OCI-LY3 (cell line): ENCODE data around the gene RPS6KA2.
A peak's percentile ranks its signal among the peaks of the same experiment; 100 is the strongest.

ENCODE experiments used
- H2AFZ ChIP-seq: fragments of 200-600, 300-600 bp; shearing (Covaris generic); 2 replicates; pipeline ENCODE4 v1.6.0; 2014; ENCODE audit warnings: antibody characterized with exemption, low read depth, low read length
- H3K27ac ChIP-seq: fragments of 200-600, 300-600 bp; sonication (generic); 2 replicates; pipeline ENCODE4 v1.5.1; 2014; ENCODE audit warnings: mild to moderate bottlenecking, low read length, moderate library complexity, mixed read lengths
- H3K27me3 ChIP-seq: fragments of 200-600, 300-600 bp; sonication (generic); 2 replicates; pipeline ENCODE4 v1.6.1; 2014; ENCODE audit warnings: low read depth, low read length, mixed read lengths
- H3K36me3 ChIP-seq: fragments of 200-600, 300-600 bp; sonication (generic); replicated peaks from 2 replicates; pipeline ENCODE3; 2014; ENCODE audit warnings: low read depth, low read length, mixed read lengths
- H3K4me1 ChIP-seq: fragments of 300-600, 200-600 bp; sonication (generic); 2 replicates; pipeline ENCODE4 v1.6.1; 2014; ENCODE audit warnings: low read length, mixed read lengths
- H3K4me2 ChIP-seq: fragments of 200-600, 300-600 bp; sonication (generic); 2 replicates; pipeline ENCODE4 v1.6.1; 2014; ENCODE audit warnings: low read length, mixed read lengths
- H3K4me3 ChIP-seq: fragments of 300-600, 200-600 bp; sonication (generic); 2 replicates; pipeline ENCODE4 v1.5.1; 2014; ENCODE audit warnings: antibody characterized with exemption, mild to moderate bottlenecking, low read length, moderate library complexity
- H3K79me2 ChIP-seq: fragments of 300-600, 200-600 bp; shearing (Covaris generic); 2 replicates; pipeline ENCODE4 v1.6.1; 2014; ENCODE audit warnings: mild to moderate bottlenecking, low read length, mixed read lengths
- H3K9ac ChIP-seq: fragments of 300-600, 200-600 bp; shearing (Covaris generic); 2 replicates; pipeline ENCODE4 v1.6.0; 2014; ENCODE audit warnings: mild to moderate bottlenecking, low read length, moderate library complexity
- H3K9me3 ChIP-seq: fragments of 200-600, 300-600 bp; shearing (Covaris generic); 2 replicates; pipeline ENCODE4 v1.6.1; 2014; ENCODE audit warnings: low read length, mixed read lengths; ENCODE audit not compliant: insufficient read depth
- H4K20me1 ChIP-seq: fragments of 200-600, 300-600 bp; sonication (generic); 2 replicates; pipeline ENCODE4 v1.6.1; 2016; ENCODE audit warnings: low read length, mixed read lengths; ENCODE audit not compliant: insufficient read depth
- EZH2phosphoT487 ChIP-seq: fragments of 200-600 bp; shearing (Covaris generic); IDR thresholded peaks from 2 replicates; pipeline ENCODE4 v1.6.1; 2018; ENCODE audit warnings: antibody characterized with exemption, mixed run types, low read depth
- TF ChIP-seq, protein P1 (sequence below): fragments of 200-600, 300-600 bp; sonication (generic); IDR thresholded peaks from 2 replicates; pipeline ENCODE4 v1.5.1; 2014; ENCODE audit warnings: antibody characterized with exemption, low read length, low read depth

RPS6KA2 gene

DNA sequence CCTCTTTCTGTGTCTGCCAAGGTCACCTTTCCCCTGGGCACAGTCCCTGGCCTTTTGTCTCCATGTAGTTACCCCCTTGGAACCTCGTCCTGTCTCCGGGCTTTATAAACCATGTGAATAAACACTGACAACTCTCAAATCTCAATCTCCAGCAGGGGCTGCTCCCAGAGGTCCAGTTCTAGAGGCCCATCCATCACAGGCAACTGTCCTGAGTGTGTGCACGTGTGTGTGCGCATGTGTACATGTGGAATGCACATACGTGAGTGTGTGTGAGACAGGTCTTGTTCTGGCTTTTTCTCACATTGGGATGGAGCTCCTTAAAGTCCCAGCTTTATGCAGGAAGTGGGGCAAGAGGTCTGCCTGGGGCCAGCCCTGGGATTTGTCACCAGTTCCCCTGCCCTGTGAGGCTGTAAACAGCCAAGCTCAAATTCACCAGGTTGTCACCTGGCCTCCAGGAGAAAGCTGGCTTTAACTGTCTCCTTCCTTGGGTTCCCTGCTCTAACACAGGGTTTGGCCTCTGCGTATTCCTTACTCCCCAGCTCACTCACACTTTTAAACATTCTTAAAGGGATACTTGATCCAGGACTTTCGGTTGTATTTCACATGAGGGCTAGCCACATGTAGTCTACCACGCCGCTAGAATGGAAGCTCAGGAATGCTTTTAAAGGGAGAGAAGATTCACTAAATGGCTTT is 83.3 kb downstream of the RPS6KA2 start:
- H3K36me3 ChIP-seq: no peaks in the 10 kb centered on the region
- H3K4me2 ChIP-seq: no peak overlapping the region
- H3K79me2 ChIP-seq: no peaks in the 10 kb centered on the region
- H3K4me3 ChIP-seq: no peak overlapping the region
- H3K9ac ChIP-seq: no peak overlapping the region
- H3K27ac ChIP-seq: no peak overlapping the region
- H4K20me1 ChIP-seq: no peaks in the 10 kb centered on the region
- no peak overlapping the region for H2AFZ ChIP-seq
- H3K9me3 ChIP-seq: no peaks in the 10 kb centered on the region
- TF ChIP-seq, protein P1, sequence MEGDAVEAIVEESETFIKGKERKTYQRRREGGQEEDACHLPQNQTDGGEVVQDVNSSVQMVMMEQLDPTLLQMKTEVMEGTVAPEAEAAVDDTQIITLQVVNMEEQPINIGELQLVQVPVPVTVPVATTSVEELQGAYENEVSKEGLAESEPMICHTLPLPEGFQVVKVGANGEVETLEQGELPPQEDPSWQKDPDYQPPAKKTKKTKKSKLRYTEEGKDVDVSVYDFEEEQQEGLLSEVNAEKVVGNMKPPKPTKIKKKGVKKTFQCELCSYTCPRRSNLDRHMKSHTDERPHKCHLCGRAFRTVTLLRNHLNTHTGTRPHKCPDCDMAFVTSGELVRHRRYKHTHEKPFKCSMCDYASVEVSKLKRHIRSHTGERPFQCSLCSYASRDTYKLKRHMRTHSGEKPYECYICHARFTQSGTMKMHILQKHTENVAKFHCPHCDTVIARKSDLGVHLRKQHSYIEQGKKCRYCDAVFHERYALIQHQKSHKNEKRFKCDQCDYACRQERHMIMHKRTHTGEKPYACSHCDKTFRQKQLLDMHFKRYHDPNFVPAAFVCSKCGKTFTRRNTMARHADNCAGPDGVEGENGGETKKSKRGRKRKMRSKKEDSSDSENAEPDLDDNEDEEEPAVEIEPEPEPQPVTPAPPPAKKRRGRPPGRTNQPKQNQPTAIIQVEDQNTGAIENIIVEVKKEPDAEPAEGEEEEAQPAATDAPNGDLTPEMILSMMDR: no peak
- no peak for TF ChIP-seq EZH2phosphoT487
- H3K27me3 ChIP-seq: no peaks in the 10 kb centered on the region
- H3K4me1 ChIP-seq: peaks cover 21% of the 10 kb centered on the region

DNA sequence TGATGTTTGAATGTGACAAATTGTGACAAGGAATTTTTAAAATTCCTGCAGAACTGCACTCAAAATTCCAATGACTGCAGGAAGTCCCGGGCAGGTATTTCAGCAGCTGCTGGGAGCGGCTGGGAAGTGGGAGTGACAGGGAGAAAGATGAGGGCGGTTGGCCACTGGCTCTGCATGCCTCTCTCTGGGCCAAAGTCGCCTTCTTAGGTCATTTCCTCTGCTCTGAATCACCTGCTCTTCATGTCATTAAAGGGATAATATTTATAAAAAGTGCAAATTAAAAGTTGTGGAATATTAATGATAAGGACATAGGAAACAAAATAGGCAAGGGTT is 84.5 kb downstream of the RPS6KA2 start:
- H3K4me3 ChIP-seq: no peak overlapping the region
- H2AFZ ChIP-seq: no peak overlapping the region
- H3K36me3 ChIP-seq: no peaks in the 10 kb centered on the region
- H3K79me2 ChIP-seq: no peaks in the 10 kb centered on the region
- TF ChIP-seq EZH2phosphoT487: no peak
- TF ChIP-seq, protein P1: no peak
- no peaks in the 10 kb centered on the region for H3K27me3 ChIP-seq
- peaks cover 21% of the 10 kb centered on the region for H3K4me1 ChIP-seq
- H4K20me1 ChIP-seq: no peaks in the 10 kb centered on the region
- H3K4me2 ChIP-seq: no peak overlapping the region
- no peak overlapping the region for H3K9ac ChIP-seq
- H3K9me3 ChIP-seq: no peaks in the 10 kb centered on the region
- H3K27ac ChIP-seq: no peak overlapping the region

DNA sequence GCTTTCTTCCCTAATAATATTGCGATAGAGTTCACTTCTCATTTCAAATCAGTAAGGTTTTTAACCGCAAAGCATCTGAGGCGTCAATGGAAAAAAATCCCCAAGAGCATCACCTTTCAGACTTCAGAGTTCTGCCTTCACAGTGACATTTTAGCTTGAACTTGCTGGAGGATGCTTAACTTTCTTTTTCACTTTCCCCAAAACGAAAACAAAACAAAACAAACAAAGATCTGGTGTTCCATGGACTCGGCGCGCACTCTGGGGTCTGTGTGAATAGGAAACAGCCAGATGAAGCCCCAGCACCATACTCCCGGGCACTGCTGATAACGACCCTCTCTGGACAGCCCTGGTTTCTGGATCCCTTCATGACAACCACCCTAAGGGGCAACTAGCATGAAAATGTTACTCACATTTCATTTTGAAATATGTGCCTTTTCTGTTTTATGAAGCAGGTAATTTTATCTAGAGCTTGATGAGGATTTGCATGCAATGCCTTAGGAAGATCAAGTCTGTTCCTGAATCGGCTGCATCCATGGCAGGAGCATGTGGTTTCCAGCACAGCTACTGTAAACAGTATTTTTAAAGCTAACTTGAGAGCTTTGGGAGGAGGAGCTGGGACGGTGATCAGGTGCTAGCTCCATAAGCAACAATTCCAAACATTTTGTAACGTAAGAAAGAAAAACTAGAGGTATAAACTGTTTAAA is 85.0 kb downstream of the RPS6KA2 start:
- H3K36me3 ChIP-seq: no peaks in the 10 kb centered on the region
- TF ChIP-seq, protein P1: no peak
- no peaks in the 10 kb centered on the region for H3K9me3 ChIP-seq
- peak overlapping the region; percentile 43; the same call in 1 of the 2 replicates for H2AFZ ChIP-seq
- no peaks in the 10 kb centered on the region for H3K79me2 ChIP-seq
- H3K27me3 ChIP-seq: no peaks in the 10 kb centered on the region
- H3K27ac ChIP-seq: peak overlapping the region; percentile 50
- H3K4me1 ChIP-seq: peaks cover 21% of the 10 kb centered on the region
- no peak overlapping the region for H3K9ac ChIP-seq
- H3K4me3 ChIP-seq: peak overlapping the region; percentile 73
- no peaks in the 10 kb centered on the region for H4K20me1 ChIP-seq
- peak overlapping the region; percentile 86 for H3K4me2 ChIP-seq

DNA sequence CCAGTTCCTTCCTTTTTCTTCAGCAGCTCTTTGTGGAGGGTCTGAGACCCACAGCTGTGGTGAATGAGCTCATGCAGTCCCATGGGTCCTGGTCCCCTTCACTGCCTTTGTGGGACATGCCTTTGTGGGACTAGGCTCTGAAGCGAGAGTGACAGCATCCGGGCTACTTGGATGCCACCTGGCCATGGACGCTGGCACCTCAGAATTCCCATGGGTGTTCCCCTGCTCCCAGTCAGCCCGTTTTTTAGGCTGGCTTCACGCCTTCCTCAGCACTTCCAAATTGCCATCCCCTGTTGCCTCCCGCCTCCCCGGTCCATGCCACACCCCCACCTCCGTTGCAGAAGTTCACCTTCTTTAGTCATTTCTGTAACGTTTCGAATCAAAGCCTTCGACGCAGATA is 85.7 kb downstream of the RPS6KA2 start:
- peak overlapping the region; percentile 86 for H3K4me2 ChIP-seq
- H3K79me2 ChIP-seq: no peaks in the 10 kb centered on the region
- H3K9me3 ChIP-seq: no peaks in the 10 kb centered on the region
- TF ChIP-seq, protein P1: no peak
- no peak for TF ChIP-seq EZH2phosphoT487
- H3K4me3 ChIP-seq: peak overlapping the region; percentile 73
- 0 out of 2 replicates have a peak overlapping the region, but pooled peaks have one; percentile 5 for H3K9ac ChIP-seq
- H3K4me1 ChIP-seq: peaks cover 21% of the 10 kb centered on the region
- H3K27me3 ChIP-seq: no peaks in the 10 kb centered on the region
- H4K20me1 ChIP-seq: no peaks in the 10 kb centered on the region
- peak overlapping the region; percentile 50 for H3K27ac ChIP-seq
- no peaks in the 10 kb centered on the region for H3K36me3 ChIP-seq
- peak overlapping the region; percentile 43 for H2AFZ ChIP-seq
